Measurements from ENCODE around the gene FOXS1. TPM values are rescaled to one million over a fixed set of nuclear protein-coding genes. Genes with fewer than 3 reads are reported as not detected.

FOXS1 gene
- polyA plus RNA-seq, 1 of the 3 experiments (the other 2 are of a cell fraction): 0.99 TPM

DNA sequence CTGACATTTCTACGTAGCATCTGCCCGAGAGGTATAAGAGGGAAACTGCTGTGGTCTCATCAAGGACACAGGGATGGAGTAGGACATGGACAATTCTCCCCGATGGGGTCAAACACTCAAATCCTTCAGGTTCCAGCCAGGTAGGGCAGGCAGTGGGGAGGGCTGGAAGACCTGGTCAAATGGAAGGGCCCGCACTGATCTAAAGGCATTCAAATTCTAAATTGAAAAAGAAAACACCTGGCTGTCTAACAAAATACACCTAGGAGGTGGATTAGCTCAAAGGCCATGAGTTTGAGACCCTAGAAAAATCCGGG, 16.7 kb upstream of the FOXS1 start:
- peaks cover 0 to 21% of the 10 kb centered on the region in 2 experiments; a peak in 2 of 4 replicates for H3K4me1 ChIP-seq (ENCODE audit: control insufficient read depth in 1 of 2, insufficient read depth in 2 of 2, low read depth in 1 of 2, low read length in 1 of 2)
- WGBS (ENCODE audit: low lambda C conversion rate): 80% methylated on average over 5 of the region's 5 CpGs
- H2AFZ ChIP-seq (ENCODE audit: low read depth): no peak overlapping the region
- ChIA-PET CTCF (interaction anchor here (1.1 to 4.9 kb wide), 6 partner anchors 9 to 169 kb away, joined by 4 to 36 read pairs (median 12); partner anchors contain the start of gene FOXS1), POLR2A (interaction anchor here (1.8 kb wide), 1 partner anchor 9 kb away, joined by 6 read pairs; no protein-coding TSS in a partner anchor)
- H3K36me3 ChIP-seq (replicated peaks in 1 of 2; ENCODE audit: control insufficient read depth in 1 of 2, insufficient read depth in 2 of 2, low read length in 1 of 2): no peaks in the 10 kb centered on the region
- no peaks in the 10 kb centered on the region for H3K9me2 ChIP-seq
- no peaks in the 10 kb centered on the region for H3K9me3 ChIP-seq
- no peaks in the 10 kb centered on the region for H3K27me3 ChIP-seq (ENCODE audit: insufficient read depth)
- H3K27ac ChIP-seq (ENCODE audit: low read depth in 2 of 2, low read length in 1 of 2): peak overlapping the region in 1 of 2 experiments; percentile 82; a peak in 2 of 4 replicates
- H3F3A ChIP-seq (replicated peaks; ENCODE audit: insufficient read depth): no peaks in the 10 kb centered on the region
- peak overlapping the region; percentile 94 for H3K4me2 ChIP-seq
- no peak overlapping the region for H3K9ac ChIP-seq
- H4K20me1 ChIP-seq (ENCODE audit: insufficient read depth): no peaks in the 10 kb centered on the region
- TF ChIP-seq, protein P1, sequence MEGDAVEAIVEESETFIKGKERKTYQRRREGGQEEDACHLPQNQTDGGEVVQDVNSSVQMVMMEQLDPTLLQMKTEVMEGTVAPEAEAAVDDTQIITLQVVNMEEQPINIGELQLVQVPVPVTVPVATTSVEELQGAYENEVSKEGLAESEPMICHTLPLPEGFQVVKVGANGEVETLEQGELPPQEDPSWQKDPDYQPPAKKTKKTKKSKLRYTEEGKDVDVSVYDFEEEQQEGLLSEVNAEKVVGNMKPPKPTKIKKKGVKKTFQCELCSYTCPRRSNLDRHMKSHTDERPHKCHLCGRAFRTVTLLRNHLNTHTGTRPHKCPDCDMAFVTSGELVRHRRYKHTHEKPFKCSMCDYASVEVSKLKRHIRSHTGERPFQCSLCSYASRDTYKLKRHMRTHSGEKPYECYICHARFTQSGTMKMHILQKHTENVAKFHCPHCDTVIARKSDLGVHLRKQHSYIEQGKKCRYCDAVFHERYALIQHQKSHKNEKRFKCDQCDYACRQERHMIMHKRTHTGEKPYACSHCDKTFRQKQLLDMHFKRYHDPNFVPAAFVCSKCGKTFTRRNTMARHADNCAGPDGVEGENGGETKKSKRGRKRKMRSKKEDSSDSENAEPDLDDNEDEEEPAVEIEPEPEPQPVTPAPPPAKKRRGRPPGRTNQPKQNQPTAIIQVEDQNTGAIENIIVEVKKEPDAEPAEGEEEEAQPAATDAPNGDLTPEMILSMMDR (IDR thresholded peaks at IDR 0.05): no peak
- TF ChIP-seq RAD21 (IDR thresholded peaks at IDR 0.05; ENCODE audit: low read length) (no peak), SIN3A (IDR thresholded peaks at IDR 0.05; ENCODE audit: borderline replicate concordance, low read depth, low read length) (no peak)
- DNase-seq: no peak
- H3K4me3 ChIP-seq (ENCODE audit: low read depth in 2 of 2, low read length in 1 of 2): peak overlapping the region; percentile 32 to 63; a peak in 3 of 4 replicates
- no peaks in the 10 kb centered on the region for H3K79me2 ChIP-seq (ENCODE audit: insufficient read depth)

DNA sequence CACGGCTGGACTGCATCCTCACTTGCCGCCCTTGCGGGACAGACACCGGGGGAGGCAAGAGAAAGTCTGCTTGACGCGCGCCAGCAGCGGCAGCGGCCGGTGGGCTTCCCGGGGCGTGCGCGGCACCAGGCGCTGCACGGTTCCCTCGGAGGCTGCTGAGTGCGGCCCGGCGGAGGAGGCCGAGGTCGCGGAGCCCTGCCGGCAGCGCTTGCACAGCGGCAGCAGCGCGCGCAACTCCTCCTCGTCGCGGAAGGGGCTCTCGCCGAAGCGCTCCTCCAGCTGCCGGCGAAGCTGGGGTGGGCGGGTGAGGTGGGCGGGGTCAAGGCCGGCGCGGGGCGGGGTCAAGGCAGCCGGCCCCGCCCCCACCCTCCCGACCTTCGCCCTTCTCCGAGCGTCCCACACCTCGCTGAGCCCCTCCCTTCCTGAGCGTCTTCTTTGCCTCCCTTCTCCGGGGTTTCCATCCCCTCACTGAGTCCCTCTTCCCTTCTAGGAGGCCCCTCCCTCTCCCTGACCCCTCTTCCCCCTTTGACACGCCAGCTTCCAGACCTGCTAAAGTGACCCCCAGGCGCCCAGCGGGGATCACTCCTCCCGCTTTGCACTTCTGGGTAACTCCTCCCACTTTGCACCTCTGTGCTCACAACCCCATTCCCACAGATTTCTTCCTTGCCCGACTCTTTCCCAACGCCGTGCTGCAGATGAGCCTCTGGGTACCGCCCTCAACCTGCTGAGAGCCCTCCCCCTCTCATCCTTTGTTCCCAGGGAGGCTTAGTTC, 16.2 kb upstream of the FOXS1 start:
- Histone ChIP-seq H3K4me2 (peak overlapping the region; percentile 94), H3K27me3 (ENCODE audit: insufficient read depth) (no peaks in the 10 kb centered on the region), H3K9me2 (no peaks in the 10 kb centered on the region), H3F3A (replicated peaks; ENCODE audit: insufficient read depth) (no peaks in the 10 kb centered on the region), H2AFZ (ENCODE audit: low read depth) (peak overlapping the region; percentile 80; the same call in 1 of the 2 replicates), H3K27ac (ENCODE audit: low read depth in 2 of 2, low read length in 1 of 2) (peak overlapping the region in 1 of 2 experiments; percentile 82; a peak in 2 of 4 replicates), H3K4me3 (ENCODE audit: low read depth in 2 of 2, low read length in 1 of 2) (peak overlapping the region; percentile 62 to 63), H3K4me1 (ENCODE audit: control insufficient read depth in 1 of 2, insufficient read depth in 2 of 2, low read depth in 1 of 2, low read length in 1 of 2) (peaks cover 0 to 21% of the 10 kb centered on the region in 2 experiments; a peak in 2 of 4 replicates), H3K9ac (peak overlapping the region; percentile 57; the same call in 1 of the 2 replicates), H3K79me2 (ENCODE audit: insufficient read depth) (no peaks in the 10 kb centered on the region), H3K36me3 (replicated peaks in 1 of 2; ENCODE audit: control insufficient read depth in 1 of 2, insufficient read depth in 2 of 2, low read length in 1 of 2) (no peaks in the 10 kb centered on the region), H3K9me3 (no peaks in the 10 kb centered on the region), H4K20me1 (ENCODE audit: insufficient read depth) (no peaks in the 10 kb centered on the region)
- peak; percentile 45; the same call in 1 of the 2 replicates for TF ChIP-seq NRF1 (IDR thresholded peaks at IDR 0.05; ENCODE audit: low read depth, low read length)
- TF ChIP-seq POLR2AphosphoS5 (IDR thresholded peaks at IDR 0.05; ENCODE audit: low read depth, low read length): no peak
- no peak for TF ChIP-seq ELF1 (IDR thresholded peaks at IDR 0.05)
- TF ChIP-seq FOXJ3 (CRISPR knock-in tag; IDR thresholded peaks at IDR 0.05): no peak
- TF ChIP-seq GATA2 (CRISPR knock-in tag; IDR thresholded peaks at IDR 0.05): no peak
- TF ChIP-seq CHD2 (IDR thresholded peaks at IDR 0.05; ENCODE audit: low read length, partially characterized antibody): peak; percentile 26
- no peak for TF ChIP-seq TCF12 (IDR thresholded peaks at IDR 0.05)
- TF ChIP-seq NFIC (IDR thresholded peaks at IDR 0.05; ENCODE audit: borderline replicate concordance): no peak
- TF ChIP-seq, protein P2, sequence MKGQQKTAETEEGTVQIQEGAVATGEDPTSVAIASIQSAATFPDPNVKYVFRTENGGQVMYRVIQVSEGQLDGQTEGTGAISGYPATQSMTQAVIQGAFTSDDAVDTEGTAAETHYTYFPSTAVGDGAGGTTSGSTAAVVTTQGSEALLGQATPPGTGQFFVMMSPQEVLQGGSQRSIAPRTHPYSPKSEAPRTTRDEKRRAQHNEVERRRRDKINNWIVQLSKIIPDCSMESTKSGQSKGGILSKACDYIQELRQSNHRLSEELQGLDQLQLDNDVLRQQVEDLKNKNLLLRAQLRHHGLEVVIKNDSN (IDR thresholded peaks at IDR 0.05; ENCODE audit: borderline replicate concordance, low read depth): no peak
- TF ChIP-seq FOSL2 (IDR thresholded peaks at IDR 0.05; ENCODE audit: borderline replicate concordance, low read depth): no peak
- TF ChIP-seq, protein P1 (IDR thresholded peaks at IDR 0.05): no peak
- TF ChIP-seq RAD21 (IDR thresholded peaks at IDR 0.05; ENCODE audit: low read length): no peak
- no peak for TF ChIP-seq MEF2A (IDR thresholded peaks at IDR 0.05; ENCODE audit: borderline replicate concordance, low read depth)
- no peak for TF ChIP-seq TAF1 (IDR thresholded peaks at IDR 0.05; ENCODE audit: borderline replicate concordance, low read depth, low read length)
- no peak for TF ChIP-seq SIN3A (IDR thresholded peaks at IDR 0.05; ENCODE audit: borderline replicate concordance, low read depth, low read length)
- TF ChIP-seq, protein P3, sequence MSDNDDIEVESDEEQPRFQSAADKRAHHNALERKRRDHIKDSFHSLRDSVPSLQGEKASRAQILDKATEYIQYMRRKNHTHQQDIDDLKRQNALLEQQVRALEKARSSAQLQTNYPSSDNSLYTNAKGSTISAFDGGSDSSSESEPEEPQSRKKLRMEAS (IDR thresholded peaks at IDR 0.05; ENCODE audit: low read depth): no peak
- TF ChIP-seq EP300 (IDR thresholded peaks at IDR 0.05; ENCODE audit: borderline replicate concordance in 1 of 2, low read depth in 1 of 2, low read length in 1 of 2): no peak
- DNase-seq: peak; percentile 99
- 6% methylated on average over 29 of the region's 60 CpGs for WGBS (ENCODE audit: low lambda C conversion rate)
- ChIA-PET CTCF (interaction anchor here (1.4 to 4.9 kb wide), 6 partner anchors 9 to 170 kb away, joined by 5 to 36 read pairs (median 14); partner anchors contain the start of genes FOXS1 and PDRG1), POLR2A (interaction anchor here (1.8 kb wide), 1 partner anchor 10 kb away, joined by 6 read pairs; no protein-coding TSS in a partner anchor)
